Osteocyte (in vitro differentiated cells): ENCODE data around the gene ZNF22. TPM values are rescaled to one million over a fixed set of nuclear protein-coding genes. Genes with fewer than 3 reads are reported as not detected.

ENCODE experiments used
- DNase-seq: peaks from one replicate; pipeline ENCODE4 v3.0.0; 2021; ENCODE audit warnings: mixed read lengths; ENCODE audit not compliant: unreplicated experiment; ENCODE audit errors: extremely low spot score
- H3K27ac Mint-ChIP-seq: one replicate; pipeline ENCODE4 v1.8.0; 2021; ENCODE audit warnings: mild to moderate bottlenecking, mixed read lengths; ENCODE audit not compliant: unreplicated experiment
- H3K27me3 Mint-ChIP-seq: one replicate; pipeline ENCODE4 v1.8.0; 2021; ENCODE audit warnings: mixed read lengths; ENCODE audit not compliant: unreplicated experiment
- H3K36me3 Mint-ChIP-seq: one replicate; pipeline ENCODE4 v1.8.0; 2021; ENCODE audit warnings: mixed read lengths; ENCODE audit not compliant: unreplicated experiment
- H3K4me1 Mint-ChIP-seq: one replicate; pipeline ENCODE4 v1.8.0; 2021; ENCODE audit warnings: mixed read lengths; ENCODE audit not compliant: unreplicated experiment
- H3K4me3 Mint-ChIP-seq: one replicate; pipeline ENCODE4 v1.8.0; 2021; ENCODE audit warnings: mild to moderate bottlenecking, moderate library complexity, mixed read lengths; ENCODE audit not compliant: unreplicated experiment
- H3K9me3 Mint-ChIP-seq: one replicate; pipeline ENCODE4 v1.8.0; 2021; ENCODE audit warnings: mixed read lengths; ENCODE audit not compliant: unreplicated experiment
- total RNA-seq: library from RNA; stranded (reverse); gene quantifications from 2 replicates; pipeline ENCODE4 v1.2.1, GENCODE V29; 2021
- TF ChIP-seq, protein P1 (sequence below): fragments of 200-600 bp; sonication (generic); IDR thresholded peaks from 2 replicates; pipeline ENCODE4 v1.5.0; 2021; ENCODE audit warnings: antibody characterized with exemption, mild to moderate bottlenecking, moderate library complexity

ZNF22 gene
- total RNA-seq, 1 donor from 2014 or later, result 23.4 TPM

DNA sequence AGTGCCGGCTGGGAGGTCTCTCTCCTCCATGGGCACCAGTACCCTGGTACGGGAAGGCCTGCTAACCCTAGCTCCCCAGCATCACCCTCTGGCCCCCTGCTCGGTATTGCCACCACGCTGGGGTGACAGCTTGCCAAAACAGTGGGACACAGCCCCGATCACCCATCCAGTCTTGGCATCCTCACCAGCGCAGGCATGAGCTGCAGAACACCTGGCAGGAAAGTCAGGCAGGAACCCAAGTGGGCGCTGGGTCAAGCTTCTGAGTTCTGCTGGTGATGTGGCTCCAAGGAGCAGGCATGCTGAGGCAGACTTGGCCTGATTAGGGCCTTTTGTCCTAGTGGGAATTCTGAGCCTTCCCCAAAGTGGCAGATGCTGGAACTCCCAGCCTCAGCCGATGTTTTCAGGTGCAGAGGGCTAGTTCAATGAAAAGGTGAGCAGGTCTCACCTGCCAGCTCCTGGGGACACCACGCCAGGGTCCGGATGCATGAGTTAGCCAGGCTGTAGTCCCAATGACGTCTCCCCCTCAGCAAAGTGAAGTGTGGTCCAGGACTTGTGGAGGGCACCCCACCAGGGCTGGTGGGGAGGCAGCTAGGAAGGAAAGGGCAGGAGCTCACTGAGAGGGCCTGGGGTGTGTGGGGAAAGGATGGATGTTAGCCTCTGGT, 8.5 kb upstream of the ZNF22 start:
- TF ChIP-seq, protein P1, sequence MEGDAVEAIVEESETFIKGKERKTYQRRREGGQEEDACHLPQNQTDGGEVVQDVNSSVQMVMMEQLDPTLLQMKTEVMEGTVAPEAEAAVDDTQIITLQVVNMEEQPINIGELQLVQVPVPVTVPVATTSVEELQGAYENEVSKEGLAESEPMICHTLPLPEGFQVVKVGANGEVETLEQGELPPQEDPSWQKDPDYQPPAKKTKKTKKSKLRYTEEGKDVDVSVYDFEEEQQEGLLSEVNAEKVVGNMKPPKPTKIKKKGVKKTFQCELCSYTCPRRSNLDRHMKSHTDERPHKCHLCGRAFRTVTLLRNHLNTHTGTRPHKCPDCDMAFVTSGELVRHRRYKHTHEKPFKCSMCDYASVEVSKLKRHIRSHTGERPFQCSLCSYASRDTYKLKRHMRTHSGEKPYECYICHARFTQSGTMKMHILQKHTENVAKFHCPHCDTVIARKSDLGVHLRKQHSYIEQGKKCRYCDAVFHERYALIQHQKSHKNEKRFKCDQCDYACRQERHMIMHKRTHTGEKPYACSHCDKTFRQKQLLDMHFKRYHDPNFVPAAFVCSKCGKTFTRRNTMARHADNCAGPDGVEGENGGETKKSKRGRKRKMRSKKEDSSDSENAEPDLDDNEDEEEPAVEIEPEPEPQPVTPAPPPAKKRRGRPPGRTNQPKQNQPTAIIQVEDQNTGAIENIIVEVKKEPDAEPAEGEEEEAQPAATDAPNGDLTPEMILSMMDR, result no peak
- H3K27me3 Mint-ChIP-seq, result no peaks in the 10 kb centered on the region
- H3K27ac Mint-ChIP-seq, result no peak overlapping the region
- H3K9me3 Mint-ChIP-seq, result no peaks in the 10 kb centered on the region
- peaks cover 2% of the 10 kb centered on the region for H3K36me3 Mint-ChIP-seq
- H3K4me3 Mint-ChIP-seq, result no peak overlapping the region
- DNase-seq, result no peak
- H3K4me1 Mint-ChIP-seq, result peaks cover 36% of the 10 kb centered on the region

- TF ChIP-seq, protein P1, result no peak
- H3K4me3 Mint-ChIP-seq, result no peak overlapping the region
- no peaks in the 10 kb centered on the region for H3K9me3 Mint-ChIP-seq
- no peak overlapping the region for H3K27ac Mint-ChIP-seq
- peaks cover 36% of the 10 kb centered on the region for H3K4me1 Mint-ChIP-seq
- no peak for DNase-seq
- no peaks in the 10 kb centered on the region for H3K27me3 Mint-ChIP-seq
- peaks cover 2% of the 10 kb centered on the region for H3K36me3 Mint-ChIP-seq
These were observed 7.9 kb upstream of the ZNF22 start for GRCh38 chr10:44992732-44993225.

DNA sequence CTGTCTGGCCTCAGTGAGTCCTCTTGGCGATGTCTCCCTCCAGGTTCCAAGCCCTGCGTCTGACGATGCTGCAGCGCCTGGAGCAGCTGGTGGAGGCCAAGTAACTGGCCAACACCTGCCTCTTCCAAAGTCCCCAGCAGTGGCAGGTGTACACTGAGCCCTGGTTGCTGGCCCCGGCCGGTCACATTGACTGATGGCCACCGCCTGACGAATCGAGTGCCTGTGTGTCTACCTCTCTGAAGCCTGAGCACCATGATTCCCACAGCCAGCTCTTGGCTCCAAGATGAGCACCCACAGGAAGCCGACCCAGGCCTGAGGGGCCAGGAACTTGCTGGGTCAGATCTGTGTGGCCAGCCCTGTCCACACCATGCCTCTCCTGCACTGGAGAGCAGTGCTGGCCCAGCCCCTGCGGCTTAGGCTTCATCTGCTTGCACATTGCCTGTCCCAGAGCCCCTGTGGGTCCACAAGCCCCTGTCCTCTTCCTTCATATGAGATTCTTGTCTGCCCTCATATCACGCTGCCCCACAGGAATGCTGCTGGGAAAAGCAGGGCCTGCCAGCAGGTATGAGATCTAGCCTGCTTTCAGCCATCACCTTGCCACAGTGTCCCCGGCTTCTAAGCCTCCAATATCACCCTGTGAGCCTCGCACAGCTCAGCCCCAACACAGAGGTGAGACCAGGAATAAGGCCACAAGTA, 7.3 kb upstream of the ZNF22 start:
- DNase-seq, result peak; percentile 83
- H3K4me1 Mint-ChIP-seq, result peaks cover 36% of the 10 kb centered on the region
- H3K36me3 Mint-ChIP-seq, result peaks cover 2% of the 10 kb centered on the region
- TF ChIP-seq, protein P1, result no peak
- no peaks in the 10 kb centered on the region for H3K27me3 Mint-ChIP-seq
- no peak overlapping the region for H3K4me3 Mint-ChIP-seq
- no peak overlapping the region for H3K27ac Mint-ChIP-seq
- no peaks in the 10 kb centered on the region for H3K9me3 Mint-ChIP-seq

DNA sequence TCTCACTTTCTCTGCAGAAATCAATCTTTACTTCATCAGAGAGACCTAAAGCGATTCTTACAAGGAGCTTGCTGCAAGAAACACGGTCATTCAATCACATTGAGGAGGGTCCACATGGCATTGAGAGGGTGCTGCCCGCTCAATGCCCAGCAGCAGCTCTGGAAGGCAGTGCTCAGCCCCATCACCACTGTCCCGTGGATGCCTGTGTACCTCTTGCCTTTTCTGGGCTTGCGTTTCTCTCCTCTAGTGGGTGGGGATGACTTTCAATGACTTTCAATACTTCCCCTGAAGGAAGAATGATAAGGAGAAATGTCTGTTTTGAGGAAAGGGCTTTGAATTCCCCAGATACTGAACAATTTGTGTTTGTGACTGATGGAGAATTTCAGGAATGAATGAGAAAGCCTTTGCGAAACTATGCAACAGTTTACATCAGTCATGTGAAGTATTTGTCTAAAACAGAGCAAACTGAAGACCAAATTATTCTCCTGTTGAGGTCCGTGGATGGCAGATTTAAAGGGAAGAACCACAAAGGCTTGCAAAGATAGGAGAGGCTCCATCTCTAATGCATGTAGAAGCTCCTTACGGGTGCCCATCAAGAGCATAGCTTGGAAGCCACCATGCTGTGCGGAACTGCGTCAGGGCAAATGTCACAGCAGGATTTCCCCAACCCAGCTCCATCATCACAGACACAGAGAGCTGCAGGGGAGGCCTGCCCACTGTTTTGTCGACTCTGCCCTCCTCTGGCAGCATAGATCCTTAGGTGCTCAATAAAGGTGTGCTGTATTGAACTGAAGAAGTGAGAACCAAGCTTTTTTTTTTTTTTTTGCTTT, 6.6 kb upstream of the ZNF22 start:
- Mint-ChIP-seq H3K9me3 (no peaks in the 10 kb centered on the region), H3K4me3 (no peak overlapping the region), H3K27ac (peak overlapping the region; percentile 52), H3K27me3 (no peaks in the 10 kb centered on the region), H3K36me3 (peaks cover 2% of the 10 kb centered on the region), H3K4me1 (peaks cover 36% of the 10 kb centered on the region)
- no peak for DNase-seq
- TF ChIP-seq, protein P1, result no peak
